ENCODE data around the gene MMD.

DNA sequence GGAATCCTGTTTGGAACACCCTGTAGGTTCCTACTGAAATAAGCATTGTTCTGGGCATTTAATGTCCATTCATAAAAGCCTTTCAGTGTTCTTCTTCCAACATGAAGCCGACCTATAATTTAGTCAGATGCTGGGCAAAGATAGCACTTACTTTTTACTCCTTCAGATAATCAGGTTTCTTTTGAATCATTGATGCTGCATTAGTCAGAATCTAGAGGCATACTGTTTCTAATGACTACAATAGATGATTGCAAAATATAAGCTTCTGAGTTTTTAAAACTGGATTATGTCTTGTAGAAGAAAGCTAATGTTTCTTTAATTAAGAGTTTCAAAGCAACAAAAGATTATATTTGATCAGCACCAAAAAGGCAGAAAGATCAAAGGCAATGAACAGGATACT, 16.0 kb downstream of the MMD start:
- TF ChIP-seq POLR2A (IDR thresholded peaks at IDR 0.05): no peak
- TF ChIP-seq, protein P1, sequence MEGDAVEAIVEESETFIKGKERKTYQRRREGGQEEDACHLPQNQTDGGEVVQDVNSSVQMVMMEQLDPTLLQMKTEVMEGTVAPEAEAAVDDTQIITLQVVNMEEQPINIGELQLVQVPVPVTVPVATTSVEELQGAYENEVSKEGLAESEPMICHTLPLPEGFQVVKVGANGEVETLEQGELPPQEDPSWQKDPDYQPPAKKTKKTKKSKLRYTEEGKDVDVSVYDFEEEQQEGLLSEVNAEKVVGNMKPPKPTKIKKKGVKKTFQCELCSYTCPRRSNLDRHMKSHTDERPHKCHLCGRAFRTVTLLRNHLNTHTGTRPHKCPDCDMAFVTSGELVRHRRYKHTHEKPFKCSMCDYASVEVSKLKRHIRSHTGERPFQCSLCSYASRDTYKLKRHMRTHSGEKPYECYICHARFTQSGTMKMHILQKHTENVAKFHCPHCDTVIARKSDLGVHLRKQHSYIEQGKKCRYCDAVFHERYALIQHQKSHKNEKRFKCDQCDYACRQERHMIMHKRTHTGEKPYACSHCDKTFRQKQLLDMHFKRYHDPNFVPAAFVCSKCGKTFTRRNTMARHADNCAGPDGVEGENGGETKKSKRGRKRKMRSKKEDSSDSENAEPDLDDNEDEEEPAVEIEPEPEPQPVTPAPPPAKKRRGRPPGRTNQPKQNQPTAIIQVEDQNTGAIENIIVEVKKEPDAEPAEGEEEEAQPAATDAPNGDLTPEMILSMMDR (IDR thresholded peaks at IDR 0.05): no peak

All from testis (tissue), 2 donors.